PC-9 (cell line): ENCODE results near the gene MIER2. TPM values are rescaled to one million over a fixed set of nuclear protein-coding genes. Genes with fewer than 3 reads are reported as not detected.

Source experiments
- BruUV-seq: library from RNA; stranded (reverse); fragments of 400-500 nt; replicated peaks from 2 replicates; lab custom pipeline; 2021; lab: Mats Ljungman, UMichigan
- CTCF ChIA-PET: fragments of 300-600 bp; sonication (Branson Sonifier 250); formaldehyde crosslinking; loops from one replicate; lab custom pipeline; 2022; ENCODE audit warnings: antibody characterized with exemption; lab: Charles Lee
- POLR2A ChIA-PET: fragments of 300-600 bp; sonication (Branson Sonifier 250); formaldehyde crosslinking; loops from one replicate; lab custom pipeline; 2022; ENCODE audit warnings: antibody characterized with exemption; ENCODE audit not compliant: unreplicated experiment; lab: Charles Lee
- DNase-seq, 2 experiments: peaks; one replicate each; pipeline versions ENCODE4 v3.0.0 to v3.0.0-alpha.2; 2015 to 2022; ENCODE audit warnings: mixed read lengths in 1 of 2
- H2AFZ ChIP-seq: fragments of 200-600 bp; sonication (generic); 2 replicates; pipeline ENCODE4 v1.8.1; 2017; ENCODE audit warnings: antibody characterized with exemption
- H3F3A ChIP-seq: fragments of 200-600 bp; sonication (generic); 2 replicates; pipeline ENCODE4 v1.8.1; 2017; ENCODE audit warnings: antibody characterized with exemption, mild to moderate bottlenecking, low read depth; ENCODE audit not compliant: insufficient read depth
- H3K27ac ChIP-seq: fragments of 200-600 bp; sonication (generic); 2 replicates; pipeline ENCODE4 v1.6.1; 2016; ENCODE audit warnings: mixed run types
- H3K27me3 ChIP-seq: fragments of 200-600 bp; sonication (generic); 2 replicates; pipeline ENCODE4 v1.6.1; 2016; ENCODE audit warnings: low read depth, mixed run types; ENCODE audit not compliant: insufficient read depth
- H3K36me3 ChIP-seq: fragments of 200-600 bp; sonication (generic); 2 replicates; pipeline ENCODE4 v1.6.1; 2016; ENCODE audit warnings: low read depth, mixed run types
- H3K4me1 ChIP-seq: fragments of 200-600 bp; sonication (generic); replicated peaks from 2 replicates; pipeline ENCODE4 v1.6.1; 2016; ENCODE audit warnings: mixed run types; ENCODE audit not compliant: insufficient read depth
- H3K4me2 ChIP-seq: fragments of 200-600 bp; sonication (generic); 2 replicates; pipeline ENCODE4 v1.6.1; 2017; ENCODE audit warnings: mixed run types
- H3K4me3 ChIP-seq: fragments of 200-600 bp; sonication (generic); 2 replicates; pipeline ENCODE4 v1.6.1; 2016; ENCODE audit warnings: mixed run types
- H3K79me2 ChIP-seq: fragments of 200-600 bp; sonication (generic); 2 replicates; pipeline ENCODE4 v1.6.1; 2017; ENCODE audit warnings: low read depth, mixed run types
- H3K9me2 ChIP-seq: fragments of 200-600 bp; sonication (generic); 2 replicates; pipeline ENCODE4 v1.8.1; 2017; ENCODE audit warnings: mild to moderate bottlenecking; ENCODE audit not compliant: insufficient read depth
- H3K9me3 ChIP-seq: fragments of 200-600 bp; sonication (generic); 2 replicates; pipeline ENCODE4 v1.8.1; 2016; ENCODE audit warnings: low read depth; ENCODE audit not compliant: insufficient read depth
- H4K20me1 ChIP-seq: fragments of 200-600 bp; sonication (generic); 2 replicates; pipeline ENCODE4 v1.8.1; 2017; ENCODE audit not compliant: insufficient read depth
- EZH2 ChIP-seq: fragments of 200-600 bp; sonication (generic); IDR thresholded peaks from 2 replicates; pipeline ENCODE4 v1.8.0; 2017; ENCODE audit warnings: antibody characterized with exemption, low read depth
- intact Hi-C: fragments of 100-400 bp; cut with micrococcal nuclease; formaldehyde crosslinking; loops from one replicate; pipeline ENCODE4 v1.10.0; 2022; ENCODE audit not compliant: unreplicated experiment
- total RNA-seq: library from RNA; stranded (reverse); gene quantifications from 2 replicates; pipeline ENCODE4 v1.2.3, GENCODE V29; 2021
- TF ChIP-seq, protein P1 (sequence below): fragments of 200-600 bp; sonication (generic); conservative IDR thresholded peaks from 2 replicates; pipeline ENCODE4 v1.6.1; 2017; ENCODE audit warnings: mixed run types, antibody characterized with exemption, mild to moderate bottlenecking, moderate library complexity

The MIER2 gene
- total RNA-seq, 1 experiment from 2014 or later, result 25.2 TPM

DNA sequence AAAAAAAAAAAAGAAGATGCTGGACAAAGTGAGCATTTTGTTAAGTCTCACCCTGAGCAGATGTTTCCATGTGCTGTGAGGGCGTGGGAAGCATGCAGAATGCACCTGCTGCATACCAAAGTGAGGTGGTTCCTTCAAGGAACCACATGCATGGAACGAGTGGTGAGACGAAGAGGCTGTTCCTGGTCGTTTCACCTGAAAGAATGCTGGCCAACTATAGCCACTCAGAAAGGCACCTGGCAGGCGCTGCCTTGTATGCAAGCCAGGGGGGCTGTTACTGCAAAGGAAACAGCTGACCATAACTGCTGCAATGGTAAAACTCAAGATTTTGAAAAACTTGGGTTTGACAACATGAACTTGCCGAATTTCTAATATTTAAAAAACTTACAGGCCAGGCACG is 14.7 kb downstream of the MIER2 start:
- H3K36me3 ChIP-seq, result peaks cover 24% of the 10 kb centered on the region
- TF ChIP-seq, protein P1, sequence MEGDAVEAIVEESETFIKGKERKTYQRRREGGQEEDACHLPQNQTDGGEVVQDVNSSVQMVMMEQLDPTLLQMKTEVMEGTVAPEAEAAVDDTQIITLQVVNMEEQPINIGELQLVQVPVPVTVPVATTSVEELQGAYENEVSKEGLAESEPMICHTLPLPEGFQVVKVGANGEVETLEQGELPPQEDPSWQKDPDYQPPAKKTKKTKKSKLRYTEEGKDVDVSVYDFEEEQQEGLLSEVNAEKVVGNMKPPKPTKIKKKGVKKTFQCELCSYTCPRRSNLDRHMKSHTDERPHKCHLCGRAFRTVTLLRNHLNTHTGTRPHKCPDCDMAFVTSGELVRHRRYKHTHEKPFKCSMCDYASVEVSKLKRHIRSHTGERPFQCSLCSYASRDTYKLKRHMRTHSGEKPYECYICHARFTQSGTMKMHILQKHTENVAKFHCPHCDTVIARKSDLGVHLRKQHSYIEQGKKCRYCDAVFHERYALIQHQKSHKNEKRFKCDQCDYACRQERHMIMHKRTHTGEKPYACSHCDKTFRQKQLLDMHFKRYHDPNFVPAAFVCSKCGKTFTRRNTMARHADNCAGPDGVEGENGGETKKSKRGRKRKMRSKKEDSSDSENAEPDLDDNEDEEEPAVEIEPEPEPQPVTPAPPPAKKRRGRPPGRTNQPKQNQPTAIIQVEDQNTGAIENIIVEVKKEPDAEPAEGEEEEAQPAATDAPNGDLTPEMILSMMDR, result no peak
- TF ChIP-seq EZH2, result no peak
- no peaks in the 10 kb centered on the region for H3K9me2 ChIP-seq
- no peak overlapping the region for H3K27ac ChIP-seq
- no peaks in the 10 kb centered on the region for H3K27me3 ChIP-seq
- ChIA-PET POLR2A (no interaction called here), CTCF (no interaction called here)
- DNase-seq, result no peak
- no peak overlapping the region for H3K4me3 ChIP-seq
- no peaks in the 10 kb centered on the region for H3K4me1 ChIP-seq
- H3K79me2 ChIP-seq, result no peaks in the 10 kb centered on the region
- no TSS peak for BruUV-seq
- no peaks in the 10 kb centered on the region for H4K20me1 ChIP-seq
- no peaks in the 10 kb centered on the region for H3F3A ChIP-seq
- no peak overlapping the region for H3K4me2 ChIP-seq
- H3K9me3 ChIP-seq, result no peaks in the 10 kb centered on the region
- intact Hi-C loops, result no loop called here
- no peak overlapping the region for H2AFZ ChIP-seq

DNA sequence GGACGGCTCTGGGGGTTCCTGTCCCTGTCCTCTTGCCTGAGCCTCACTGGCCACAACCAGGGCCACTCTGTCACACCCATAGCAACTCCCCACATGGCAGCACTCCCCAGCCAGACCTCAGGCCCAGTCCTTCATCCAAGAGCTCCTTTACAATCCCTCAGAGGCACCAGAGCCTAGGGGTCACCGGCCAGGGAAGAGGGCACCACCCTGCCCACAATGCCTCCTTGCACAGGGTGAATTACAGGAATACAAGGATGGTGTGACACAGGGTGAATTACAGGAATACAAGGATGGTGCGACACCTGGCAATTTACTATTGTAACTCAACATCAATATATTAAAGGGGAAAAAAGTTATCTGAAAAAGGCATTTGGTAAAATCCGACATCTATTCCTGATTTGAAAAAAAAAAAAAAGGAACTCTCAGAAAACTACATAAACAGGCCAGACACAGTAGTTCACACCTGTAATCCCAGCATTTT is 16.5 kb downstream of the MIER2 start:
- H2AFZ ChIP-seq, result no peak overlapping the region
- no peaks in the 10 kb centered on the region for H4K20me1 ChIP-seq
- no peaks in the 10 kb centered on the region for H3K9me3 ChIP-seq
- no peak overlapping the region for H3K4me2 ChIP-seq
- no peaks in the 10 kb centered on the region for H3K9me2 ChIP-seq
- BruUV-seq, result no TSS peak
- H3K4me3 ChIP-seq, result no peak overlapping the region
- no peak for DNase-seq
- no peak overlapping the region for H3K27ac ChIP-seq
- no peaks in the 10 kb centered on the region for H3K4me1 ChIP-seq
- no peaks in the 10 kb centered on the region for H3K79me2 ChIP-seq
- ChIA-PET POLR2A (no interaction called here), CTCF (interaction anchor here (0.5 kb wide), 1 partner anchor 32 kb away, joined by 4 read pairs; no protein-coding TSS in a partner anchor)
- intact Hi-C loops, result no loop called here
- TF ChIP-seq, protein P1, result no peak
- no peak for TF ChIP-seq EZH2
- no peaks in the 10 kb centered on the region for H3K27me3 ChIP-seq
- H3F3A ChIP-seq, result no peaks in the 10 kb centered on the region
- peaks cover 24% of the 10 kb centered on the region for H3K36me3 ChIP-seq

DNA sequence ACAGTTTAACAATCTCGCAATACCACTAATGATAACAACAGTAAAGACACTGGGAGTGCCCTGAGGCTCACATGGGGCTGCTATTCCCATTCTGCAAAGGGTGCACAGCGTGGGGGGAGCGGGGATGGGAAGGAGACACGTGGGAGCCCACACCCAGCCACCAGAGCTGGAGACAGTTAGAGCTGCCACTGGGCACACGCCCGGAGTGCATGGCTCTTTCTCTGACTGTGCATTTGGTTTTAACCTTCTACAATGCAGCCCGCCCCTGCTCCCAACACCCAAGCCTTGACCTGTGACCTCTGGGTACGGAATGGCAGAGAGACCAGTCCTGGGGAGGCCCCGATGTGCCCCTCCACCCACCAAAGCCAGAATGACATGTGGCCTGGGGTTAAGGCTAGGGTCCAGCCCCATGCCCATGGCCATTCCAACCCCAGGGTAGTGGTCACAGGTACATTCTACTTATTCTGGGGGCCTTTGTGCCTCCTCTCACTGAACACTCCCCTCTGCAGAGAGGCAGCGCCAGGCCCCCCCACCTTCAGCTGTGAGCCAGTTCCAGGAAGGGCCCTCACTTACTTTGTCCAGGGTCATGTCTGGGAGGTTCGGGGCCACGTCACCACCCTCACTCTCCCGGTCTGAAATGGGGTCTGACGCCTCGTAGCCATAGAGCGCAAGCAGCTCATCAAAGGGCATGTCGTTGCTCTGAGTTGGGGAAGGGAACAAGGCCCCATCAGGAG is 17.1 kb downstream of the MIER2 start:
- no peak for DNase-seq
- H3K9me2 ChIP-seq, result no peaks in the 10 kb centered on the region
- no TSS peak for BruUV-seq
- no peaks in the 10 kb centered on the region for H3K79me2 ChIP-seq
- POLR2A ChIA-PET, result no interaction called here
- no peak for TF ChIP-seq EZH2
- TF ChIP-seq, protein P1, result no peak
- peaks cover 24% of the 10 kb centered on the region for H3K36me3 ChIP-seq
- no peaks in the 10 kb centered on the region for H3F3A ChIP-seq
- H3K27me3 ChIP-seq, result no peaks in the 10 kb centered on the region
- no peak overlapping the region for H3K4me2 ChIP-seq
- H3K4me1 ChIP-seq, result no peaks in the 10 kb centered on the region
- CTCF ChIA-PET, result interaction anchor here (0.5 kb wide), 1 partner anchor 32 kb away, joined by 4 read pairs; no protein-coding TSS in a partner anchor
- no peak overlapping the region for H2AFZ ChIP-seq
- no peaks in the 10 kb centered on the region for H3K9me3 ChIP-seq
- intact Hi-C loops, result no loop called here
- no peak overlapping the region for H3K27ac ChIP-seq
- no peaks in the 10 kb centered on the region for H4K20me1 ChIP-seq
- no peak overlapping the region for H3K4me3 ChIP-seq
